Neural cell (in vitro differentiated cells): ENCODE results near the gene SCLY. TPM values are rescaled to one million over a fixed set of nuclear protein-coding genes. Genes with fewer than 3 reads are reported as not detected.

Source experiments
- polyA plus RNA-seq: library from polyadenylated mRNA; depleted of rRNA; stranded (reverse); fragments of >200 nt; gene quantifications from 2 replicates; pipeline ENCODE4 v1.2.3, GENCODE V29; 2014
- small RNA-seq, 3 experiments: library from RNA; depleted of rRNA; stranded (forward); fragments of <200 nt; gene quantifications; one replicate each; pipeline ENCODE3, GENCODE V24; 2012

SCLY gene
- polyA plus RNA-seq, 1 donor from 2014 or later, result 15.9 TPM

Small RNA genes within 50 kb of the gene (small RNA-seq; reads per million reads assigned to genes)
- gene RNU6-1333P, result 0 reads per million in 3 experiments

Other genes with a start within 250 kb of the SCLY start
- gene RAMP1, start 201.4 kb upstream of the SCLY start, polyA plus RNA-seq, result 25.5 and 29.2 TPM in 2 replicates
- 65.7 and 94.1 TPM in 2 replicates for gene UBE2F, start 94.0 kb upstream of the SCLY start, polyA plus RNA-seq
- 0.14 and 0.69 TPM in 2 replicates for gene ESPNL, start 39.3 kb downstream of the SCLY start, polyA plus RNA-seq
- not detected in 2 replicates for gene KLHL30, start 77.7 kb downstream of the SCLY start, polyA plus RNA-seq
- gene ERFE, start 98.0 kb downstream of the SCLY start, polyA plus RNA-seq, result 0.32 TPM in 1 of 2 replicates, not detected in the other
- gene ILKAP, start 142.7 kb downstream of the SCLY start, polyA plus RNA-seq, result 78.5 and 82.6 TPM in 2 replicates
- 236 and 237 TPM in 2 replicates for gene HES6, start 179.0 kb downstream of the SCLY start, polyA plus RNA-seq
- 2.6 and 3.2 TPM in 2 replicates for gene PER2, start 227.6 kb downstream of the SCLY start, polyA plus RNA-seq